Endothelial cell of umbilical vein (primary cell): Measurements from ENCODE around the gene ATP1B4. TPM values are rescaled to one million over a fixed set of nuclear protein-coding genes. Genes with fewer than 3 reads are reported as not detected.

ENCODE experiments used
- BruUV-seq: library from RNA; stranded (reverse); fragments of 400-500 nt; replicated peaks from 2 replicates; lab custom pipeline; 2021; lab: Mats Ljungman, UMichigan
- CTCF ChIA-PET: fragments of 300-600, 350-600 bp; sonication (Branson Sonifier 250); formaldehyde crosslinking; loops from one replicate; lab custom pipeline; 2021; ENCODE audit warnings: antibody characterized with exemption, inconsistent platforms; lab: Charles Lee
- POLR2A ChIA-PET: fragments of 300-600, 350-600 bp; sonication (Branson Sonifier 250); formaldehyde crosslinking; loops from one replicate; lab custom pipeline; 2021; ENCODE audit warnings: antibody characterized with exemption, inconsistent platforms; lab: Charles Lee
- DNase-seq: peaks from one replicate; pipeline ENCODE4 v3.0.0-alpha.2; 2011; ENCODE audit warnings: low read depth, low spot score
- FAIRE-seq: peaks from 2 replicates; lab custom pipeline; 2011; peaks lifted over from hg19 to GRCh38; lab: Jason Lieb, UNC
- H2AFZ ChIP-seq: 2 replicates; pipeline ENCODE4 v1.6.0; 2012; ENCODE audit warnings: low read depth, low read length, control low read depth, inconsistent platforms
- H3K27ac ChIP-seq: 2 replicates; pipeline ENCODE4 v1.5.1; 2011; ENCODE audit warnings: low read depth, mild to moderate bottlenecking, control low read depth, low read length, moderate library complexity; ENCODE audit not compliant: insufficient read depth
- H3K27me3 ChIP-seq, 2 experiments: 2 replicates each; pipeline versions ENCODE4 v1.6.0 to v1.6.1; 2011; ENCODE audit warnings: low read length in 2 of 2, mixed read lengths in 1 of 2; ENCODE audit not compliant: control insufficient read depth in 2 of 2, insufficient read depth in 2 of 2
- H3K36me3 ChIP-seq, 2 experiments: 2 replicates in 1 of 2; 3 replicates in 1 of 2; pipeline ENCODE4 v1.5.1; 2011; ENCODE audit warnings: low read length in 2 of 2, mild to moderate bottlenecking in 1 of 2, moderate library complexity in 1 of 2; ENCODE audit not compliant: control insufficient read depth in 2 of 2, insufficient read depth in 2 of 2; ENCODE audit errors: extremely low read depth in 1 of 2
- H3K4me1 ChIP-seq: 3 replicates; pipeline ENCODE4 v1.5.1; 2011; ENCODE audit warnings: mild to moderate bottlenecking, low read length; ENCODE audit not compliant: control insufficient read depth, insufficient read depth; ENCODE audit errors: extremely low read depth
- H3K4me2 ChIP-seq: 2 replicates; pipeline ENCODE4 v1.6.1; 2011; ENCODE audit warnings: low read length, control low read depth, mixed read lengths; ENCODE audit not compliant: insufficient read depth
- H3K4me3 ChIP-seq, 3 experiments: fragments of 200-600 bp in 1 of 3; sonication (generic), shearing (Covaris generic) in 1 of 3; replicated peaks in 1 of 3; 2 replicates each; pipeline ENCODE4 v1.5.1; 2011 to 2016; ENCODE audit warnings: control low read depth in 3 of 3, low read length in 3 of 3, mild to moderate bottlenecking in 2 of 3, inconsistent platforms in 1 of 3, low read depth in 1 of 3, moderate library complexity in 1 of 3; ENCODE audit not compliant: insufficient read depth in 1 of 3
- H3K79me2 ChIP-seq: 2 replicates; pipeline ENCODE4 v1.6.0; 2012; ENCODE audit warnings: low read length, inconsistent platforms; ENCODE audit not compliant: control insufficient read depth, insufficient read depth
- H3K9ac ChIP-seq: replicated peaks from 2 replicates; pipeline ENCODE3; 2011; ENCODE audit warnings: low read length, control low read depth; ENCODE audit not compliant: insufficient read depth; ENCODE audit errors: extremely low read depth
- H3K9me1 ChIP-seq: replicated peaks from 3 replicates; pipeline ENCODE4 v1.6.0; 2011; ENCODE audit warnings: mild to moderate bottlenecking, low read length; ENCODE audit not compliant: control insufficient read depth, insufficient read depth; ENCODE audit errors: extremely low read depth
- H3K9me3 ChIP-seq: replicated peaks from 2 replicates; pipeline ENCODE4 v1.5.1; 2012; ENCODE audit warnings: low read length, inconsistent platforms; ENCODE audit not compliant: control insufficient read depth, insufficient read depth
- H4K20me1 ChIP-seq: replicated peaks from 2 replicates; pipeline ENCODE3; 2011; ENCODE audit warnings: mild to moderate bottlenecking, low read length; ENCODE audit not compliant: control insufficient read depth, insufficient read depth; ENCODE audit errors: extremely low read depth
- CTCF ChIP-seq, 2 donors: IDR thresholded peaks; 1 replicate in 1 of 2; 2 replicates in 1 of 2; pipeline ENCODE4 v1.5.1; 2011; ENCODE audit warnings: low read length in 2 of 2, mild to moderate bottlenecking in 2 of 2, moderate library complexity in 2 of 2, control low read depth in 1 of 2, inconsistent platforms in 1 of 2, low read depth in 1 of 2; ENCODE audit not compliant: insufficient read depth in 1 of 2; ENCODE audit errors: extremely low read depth in 1 of 2
- EZH2 ChIP-seq: IDR thresholded peaks from 2 replicates; pipeline ENCODE4 v1.6.1; 2012; ENCODE audit warnings: borderline replicate concordance, low read depth, mild to moderate bottlenecking, moderate library complexity, low read length, inconsistent platforms; ENCODE audit not compliant: severe bottlenecking
- FOS ChIP-seq: IDR thresholded peaks from 2 replicates; pipeline ENCODE4 v1.6.1; 2011; ENCODE audit warnings: mild to moderate bottlenecking, low read length, moderate library complexity, borderline replicate concordance; ENCODE audit not compliant: insufficient read depth
- GATA2 ChIP-seq: IDR thresholded peaks from 2 replicates; pipeline ENCODE4 v1.7.0; 2011; ENCODE audit warnings: low read depth, mild to moderate bottlenecking, moderate library complexity, mixed read lengths, low read length; ENCODE audit not compliant: insufficient read length, insufficient read depth
- JUN ChIP-seq: IDR thresholded peaks from 2 replicates; pipeline ENCODE4 v1.6.1; 2011; ENCODE audit warnings: borderline replicate concordance, low read depth; ENCODE audit not compliant: insufficient read length, insufficient read depth
- MAX ChIP-seq: IDR thresholded peaks from 2 replicates; pipeline ENCODE4 v1.6.1; 2011; ENCODE audit not compliant: insufficient read depth, insufficient read length
- MYC ChIP-seq: IDR thresholded peaks from one replicate; pipeline ENCODE4 v1.6.1; 2011; ENCODE audit warnings: mild to moderate bottlenecking, low read depth, low read length
- POLR2A ChIP-seq: IDR thresholded peaks from 2 replicates; pipeline ENCODE4 v1.6.1; 2012; ENCODE audit warnings: low read depth, mild to moderate bottlenecking, control low read depth, low read length
- POLR2AphosphoS5 ChIP-seq: IDR thresholded peaks from 2 replicates; pipeline ENCODE4 v1.6.1; 2012; ENCODE audit warnings: low read depth, mild to moderate bottlenecking, control low read depth, low read length, moderate library complexity; ENCODE audit not compliant: insufficient read depth
- dilution Hi-C: fragments of 300-500 bp; cut with MboI; formaldehyde crosslinking; loops from one replicate; pipeline ENCODE4 v1.15.0; 2019; ENCODE audit warnings: low sequenced_read_pairs; ENCODE audit not compliant: extremely low pct_ligation_motif_present
- intact Hi-C: fragments of 100-400 bp; cut with micrococcal nuclease; formaldehyde crosslinking; loops from one replicate; pipeline ENCODE4 v1.10.0; 2022
- polyA plus RNA-seq, 4 experiments: library from polyadenylated mRNA; depleted of rRNA in 3 of 4; stranded (reverse) in 3 of 4; unstranded in 1 of 4; fragments of >200 nt; gene quantifications; 2 replicates each; pipeline versions ENCODE4 v1.2.1 to v1.2.3, GENCODE V29; 2011 to 2012; ENCODE audit warnings: missing spikeins in 1 of 4
- total RNA-seq: library from RNA; stranded (reverse); gene quantifications from 2 replicates; pipeline ENCODE4 v1.2.3, GENCODE V29; 2021

ATP1B4 gene
- total and polyA plus RNA-seq, 2 donors (not counting 3 experiments of a cell fraction or from before 2014, with no cell fraction given) = not detected

- Histone ChIP-seq H2AFZ (no peak overlapping the region), H3K27ac (no peak overlapping the region), H3K79me2 (no peaks in the 10 kb centered on the region), H3K36me3 (no peaks in the 10 kb centered on the region), H3K9me3 (no peaks in the 10 kb centered on the region), H3K4me3 (no peak overlapping the region), H3K4me2 (no peak overlapping the region), H3K9ac (no peak overlapping the region), H3K4me1 (no peaks in the 10 kb centered on the region), H4K20me1 (no peaks in the 10 kb centered on the region), H3K27me3 (no peaks in the 10 kb centered on the region), H3K9me1 (no peaks in the 10 kb centered on the region)
- FAIRE-seq (no peak), DNase-seq (no peak)
- no TSS peak for BruUV-seq
- intact Hi-C loops = no loop called here
- ChIA-PET CTCF (no interaction called here), POLR2A (no interaction called here)
- no peak for TF ChIP-seq GATA2
- TF ChIP-seq CTCF (IDR thresholded peaks at IDR 0.05; ENCODE audit: extremely low read depth in 1 of 2, insufficient read depth in 1 of 2, low read depth in 1 of 2, low read length in 2 of 2) = no peak
- no peak for TF ChIP-seq FOS
- no peak for TF ChIP-seq MYC
- no peak for TF ChIP-seq MAX
- TF ChIP-seq EZH2 = no peak
- no peak for TF ChIP-seq JUN
- TF ChIP-seq POLR2A = no peak
- TF ChIP-seq POLR2AphosphoS5 = no peak
- dilution Hi-C loops = no loop called here
These were observed 27.3 kb upstream of the ATP1B4 start for GRCh38 chrX:120334603-120335002.
